C4-2B (cell line): ENCODE results near the gene THAP5.
"Not testable (repeated sequence)": the region's sequence is repeated elsewhere in the genome, so short reads cannot be mapped to it uniquely, and the experiment has no call there.

ENCODE experiments used
- H3K27ac ChIP-seq: fragments of 450-650 bp; 2 replicates; pipeline ENCODE4 v1.5.1; 2017
- CTCF ChIP-seq: fragments of 450-650 bp; conservative IDR thresholded peaks from 2 replicates; pipeline ENCODE4 v1.5.1; 2017; ENCODE audit warnings: mild to moderate bottlenecking
- ZFX ChIP-seq: fragments of 450-650 bp; IDR thresholded peaks from 2 replicates; pipeline ENCODE4 v1.6.1; 2017

The THAP5 gene

GRCh38 chr7:108541478-108541877, 28.0 kb downstream of the THAP5 start:
- no peak overlapping the region for H3K27ac ChIP-seq
- TF ChIP-seq ZFX (no peak), CTCF (no peak)

- not testable (repeated sequence) for H3K27ac ChIP-seq
Observed at GRCh38 chr7:108538685-108539084, 30.8 kb downstream of the THAP5 start.

GRCh38 chr7:108538236-108538635, 31.3 kb downstream of the THAP5 start:
- not testable (repeated sequence) for H3K27ac ChIP-seq

GRCh38 chr7:108537229-108537628, 32.3 kb downstream of the THAP5 start:
- no peak overlapping the region for H3K27ac ChIP-seq
- TF ChIP-seq ZFX, result no peak
- no peak for TF ChIP-seq CTCF

- H3K27ac ChIP-seq, result no peak overlapping the region
- TF ChIP-seq CTCF (no peak), ZFX (no peak)
Observed at GRCh38 chr7:108535744-108536143, 33.8 kb downstream of the THAP5 start.

- TF ChIP-seq ZFX (no peak), CTCF (no peak)
- H3K27ac ChIP-seq, result no peak overlapping the region
Observed at GRCh38 chr7:108535257-108535656, 34.2 kb downstream of the THAP5 start.

GRCh38 chr7:108533712-108534111, 35.8 kb downstream of the THAP5 start:
- TF ChIP-seq ZFX (no peak), CTCF (no peak)
- no peak overlapping the region for H3K27ac ChIP-seq

- TF ChIP-seq ZFX, result no peak
- no peak for TF ChIP-seq CTCF
- no peak overlapping the region for H3K27ac ChIP-seq
Observed at GRCh38 chr7:108529341-108529740, 40.2 kb downstream of the THAP5 start.

- no peak for TF ChIP-seq ZFX
- no peak for TF ChIP-seq CTCF
- H3K27ac ChIP-seq, result no peak overlapping the region
Observed at GRCh38 chr7:108528183-108528712, 41.3 kb downstream of the THAP5 start.
